ENCODE measurements around the gene RGS9BP.
"Not testable (repeated sequence)": the region's sequence is repeated elsewhere in the genome, so short reads cannot be mapped to it uniquely, and the experiment has no call there.

The RGS9BP gene

DNA sequence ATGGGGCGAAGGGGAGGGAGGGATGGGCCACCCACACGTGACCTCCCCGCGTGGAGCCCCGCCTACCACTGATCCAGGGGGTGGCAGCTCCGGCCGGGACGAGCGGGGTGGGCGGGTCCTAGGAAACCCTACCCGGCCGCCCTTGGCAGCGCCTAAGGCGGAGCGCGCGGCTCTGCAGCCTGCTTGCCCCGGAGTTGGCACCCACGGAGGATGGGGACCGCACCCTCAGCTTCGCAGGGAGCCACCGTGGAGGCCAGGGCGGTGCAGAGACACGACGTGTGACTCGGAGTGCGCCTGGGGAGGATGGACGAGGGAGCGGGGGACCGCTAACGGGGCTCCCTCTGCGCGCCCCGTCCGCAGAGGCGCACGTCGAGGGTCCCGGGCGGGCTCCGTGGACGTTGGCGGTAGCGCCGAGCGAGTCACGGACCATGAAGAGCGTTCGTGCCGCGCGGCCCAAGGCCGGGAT, at the start of gene RGS9BP:
Gene RGS9BP (plus strand): TSS at position 129 of the 466 bp plus-strand sequence. CDS start 416 bp downstream, outside the sequence.
- DNase-seq (ENCODE audit: low read depth) = no peak
- H3K4me3 ChIP-seq (ENCODE audit: low read depth, low read length) = peak within 1 kb of the TSS; percentile 73

DNA sequence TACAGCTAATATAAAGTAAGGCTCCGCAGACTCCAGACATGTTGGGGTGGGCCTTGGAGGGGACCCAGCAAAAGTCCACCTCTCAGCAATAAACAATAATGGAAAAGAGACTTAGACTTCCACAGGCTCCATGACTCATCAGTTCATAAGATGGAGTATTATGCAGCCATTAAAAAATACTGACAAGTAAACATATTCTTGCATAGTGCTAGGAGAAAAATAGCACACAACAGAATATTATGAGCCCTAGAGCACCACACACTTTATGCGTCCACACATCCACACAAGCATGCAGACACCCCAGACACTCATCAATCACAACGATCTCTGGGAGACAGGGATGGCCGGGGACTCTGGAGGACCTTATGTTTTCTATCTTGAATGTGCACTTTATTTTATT, 48.7 kb upstream of the RGS9BP start:
- no peak for DNase-seq (ENCODE audit: low read depth)
- no peak overlapping the region for H3K4me3 ChIP-seq (ENCODE audit: low read depth, low read length)

DNA sequence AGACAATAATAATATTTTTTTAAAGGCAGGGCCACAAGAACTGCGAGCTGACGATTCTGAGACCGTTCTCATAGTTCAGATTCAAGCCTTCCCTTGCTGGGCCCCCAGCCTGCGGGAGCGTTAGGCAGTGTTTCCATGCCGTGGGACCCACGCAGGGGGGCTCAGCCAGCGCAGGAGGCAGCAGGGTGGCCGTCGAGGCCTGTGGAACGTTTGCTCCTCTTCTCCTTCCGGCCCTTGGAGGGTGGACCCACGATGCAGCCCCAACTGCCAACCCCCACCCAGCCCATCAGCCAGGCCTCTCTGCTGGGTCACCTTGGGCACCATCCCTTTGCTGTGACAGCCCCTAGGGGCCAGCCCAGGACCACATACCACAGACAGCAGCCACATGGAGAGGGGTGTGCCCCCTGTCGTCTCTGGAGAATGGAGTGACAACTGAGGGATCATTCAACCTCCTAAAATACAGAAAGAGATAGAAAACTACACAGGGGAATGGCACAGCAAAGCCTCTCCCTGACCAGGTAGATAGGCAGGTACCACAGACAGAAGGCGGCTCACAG, 47.9 kb upstream of the RGS9BP start:
- DNase-seq (ENCODE audit: low read depth) = no peak
- no peak overlapping the region for H3K4me3 ChIP-seq (ENCODE audit: low read depth, low read length)

DNA sequence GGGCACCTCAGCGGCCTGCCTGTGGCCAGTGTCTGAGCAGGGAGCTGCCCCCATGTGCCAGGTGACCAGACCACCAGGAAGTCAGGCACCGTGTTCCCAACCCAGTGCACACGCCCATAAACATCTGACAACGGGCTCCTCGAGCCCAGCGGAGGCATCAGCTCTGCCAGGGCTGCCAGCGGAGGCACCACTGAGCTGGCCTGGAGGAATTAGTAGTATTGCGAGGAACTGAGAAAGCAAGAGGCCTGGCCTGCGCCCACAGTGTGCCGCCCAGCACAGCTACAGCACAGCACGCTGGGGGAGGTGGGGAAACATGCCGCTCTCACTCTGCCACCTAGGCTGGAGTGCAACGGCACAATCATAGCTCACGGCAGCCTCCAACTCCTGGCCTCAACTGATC, 45.3 kb upstream of the RGS9BP start:
- no peak for DNase-seq (ENCODE audit: low read depth)
- no peak overlapping the region for H3K4me3 ChIP-seq (ENCODE audit: low read depth, low read length)

GRCh38 chr19:32631381-32631780, 44.3 kb upstream of the RGS9BP start:
- H3K4me3 ChIP-seq (ENCODE audit: low read depth, low read length) = no peak overlapping the region
- no peak for DNase-seq (ENCODE audit: low read depth)

- no peak for DNase-seq (ENCODE audit: low read depth)
- no peak overlapping the region for H3K4me3 ChIP-seq (ENCODE audit: low read depth, low read length)
Observed at GRCh38 chr19:32637480-32637879, 38.2 kb upstream of the RGS9BP start.

DNA sequence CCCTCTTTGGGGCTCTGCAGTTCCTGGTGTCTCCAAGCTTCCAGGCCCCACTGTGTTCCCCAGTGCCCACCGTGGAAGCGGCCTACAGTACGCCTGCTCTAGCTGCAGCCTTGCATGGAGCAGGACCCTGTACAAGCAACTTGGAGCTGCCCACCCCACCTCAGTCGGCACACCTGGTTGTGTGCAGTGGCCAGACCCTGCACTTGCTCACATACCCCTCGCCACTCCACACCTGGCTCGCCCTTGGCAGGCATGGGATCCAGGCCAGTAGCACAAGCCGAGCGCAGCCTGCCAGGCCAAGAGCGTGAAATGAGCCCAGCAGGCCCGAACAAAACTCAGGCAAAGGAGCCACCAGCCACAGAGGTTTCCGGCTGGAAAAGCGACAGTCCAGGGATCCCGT, 37.0 kb upstream of the RGS9BP start:
- DNase-seq (ENCODE audit: low read depth) = no peak
- no peak overlapping the region for H3K4me3 ChIP-seq (ENCODE audit: low read depth, low read length)

DNA sequence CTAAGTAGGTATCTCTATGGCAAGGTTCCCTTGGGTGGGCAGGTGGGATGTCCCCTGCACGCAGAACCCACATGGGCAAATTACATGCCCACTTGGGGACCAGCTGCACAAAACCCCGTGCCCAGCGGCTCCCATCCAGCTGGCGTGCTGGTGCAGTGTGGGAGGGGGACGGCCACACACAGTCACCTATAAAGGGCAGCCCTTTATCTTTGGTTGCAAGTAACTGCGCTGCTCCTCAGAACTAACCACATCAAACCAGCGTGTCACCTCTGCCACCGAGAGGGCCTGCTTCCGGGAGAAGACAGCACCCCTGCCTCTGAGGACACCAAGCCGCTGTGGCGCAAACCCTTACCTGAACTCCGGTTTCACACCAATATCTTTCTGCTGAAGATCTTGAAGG, 32.9 kb upstream of the RGS9BP start:
- DNase-seq (ENCODE audit: low read depth) = no peak
- no peak overlapping the region for H3K4me3 ChIP-seq (ENCODE audit: low read depth, low read length)

DNA sequence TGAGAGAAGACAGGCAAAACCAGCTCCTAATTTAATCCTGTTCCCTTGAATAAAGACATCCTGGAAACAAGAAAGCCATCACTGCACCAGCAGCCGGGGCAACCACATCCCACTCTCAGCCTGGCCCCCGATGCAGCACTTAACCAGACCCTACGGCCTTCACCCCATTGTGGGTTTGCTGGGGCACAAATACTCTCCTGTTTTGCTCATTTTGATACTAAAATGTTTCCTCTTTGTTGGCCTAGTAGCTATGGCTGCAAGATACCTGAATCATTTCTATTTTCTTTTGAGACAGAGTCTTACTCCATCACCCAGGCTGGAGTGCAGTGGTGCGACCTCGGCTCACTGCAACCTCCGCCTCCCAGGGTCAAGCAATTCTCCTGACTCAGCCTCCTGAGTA, 29.1 kb upstream of the RGS9BP start:
- no peak for DNase-seq (ENCODE audit: low read depth)
- H3K4me3 ChIP-seq (ENCODE audit: low read depth, low read length) = no peak overlapping the region

DNA sequence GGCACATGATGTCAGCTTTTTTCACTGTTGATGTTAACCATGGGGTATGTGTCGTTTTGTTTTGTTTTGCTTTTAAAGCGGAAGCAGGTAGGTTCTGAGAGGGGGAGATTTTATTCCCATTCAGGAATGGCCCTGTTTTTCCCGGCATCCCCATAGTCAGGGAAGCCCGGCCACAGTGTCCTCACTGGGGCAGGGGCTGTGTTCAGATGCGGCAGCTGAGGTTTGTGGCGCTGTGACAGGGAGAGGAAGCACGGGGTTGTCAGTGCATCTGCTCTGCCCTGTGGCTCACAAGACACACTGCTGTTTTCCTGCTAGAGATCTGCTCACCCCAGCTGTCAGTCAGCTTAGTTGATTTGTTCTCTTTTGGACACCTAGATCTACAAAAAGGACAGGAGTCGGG, 28.3 kb upstream of the RGS9BP start:
- DNase-seq (ENCODE audit: low read depth) = no peak
- no peak overlapping the region for H3K4me3 ChIP-seq (ENCODE audit: low read depth, low read length)

DNA sequence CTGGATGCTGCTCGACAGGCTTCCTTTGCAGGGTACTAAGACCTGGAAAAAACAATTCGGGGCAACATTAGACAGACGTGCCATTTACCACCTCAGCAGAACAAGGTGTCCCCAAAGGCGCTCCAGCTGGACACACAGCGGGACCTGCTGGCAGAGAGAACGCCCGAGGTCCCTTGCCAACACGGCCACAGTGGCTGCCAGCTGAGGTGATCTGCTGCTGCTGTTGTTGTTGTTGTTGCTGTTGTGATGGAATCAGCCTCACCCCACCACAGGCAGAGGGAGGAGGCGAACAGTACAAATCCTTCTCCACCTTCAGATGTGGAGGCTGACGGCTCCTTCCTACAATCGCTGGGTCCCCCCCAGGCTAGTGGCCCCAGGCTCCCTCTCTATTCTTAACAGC, 25.9 kb upstream of the RGS9BP start:
- no peak for DNase-seq (ENCODE audit: low read depth)
- H3K4me3 ChIP-seq (ENCODE audit: low read depth, low read length) = no peak overlapping the region

- H3K4me3 ChIP-seq (ENCODE audit: low read depth, low read length) = no peak overlapping the region
- DNase-seq (ENCODE audit: low read depth) = no peak
Observed at GRCh38 chr19:32650671-32651070, 25.0 kb upstream of the RGS9BP start.

DNA sequence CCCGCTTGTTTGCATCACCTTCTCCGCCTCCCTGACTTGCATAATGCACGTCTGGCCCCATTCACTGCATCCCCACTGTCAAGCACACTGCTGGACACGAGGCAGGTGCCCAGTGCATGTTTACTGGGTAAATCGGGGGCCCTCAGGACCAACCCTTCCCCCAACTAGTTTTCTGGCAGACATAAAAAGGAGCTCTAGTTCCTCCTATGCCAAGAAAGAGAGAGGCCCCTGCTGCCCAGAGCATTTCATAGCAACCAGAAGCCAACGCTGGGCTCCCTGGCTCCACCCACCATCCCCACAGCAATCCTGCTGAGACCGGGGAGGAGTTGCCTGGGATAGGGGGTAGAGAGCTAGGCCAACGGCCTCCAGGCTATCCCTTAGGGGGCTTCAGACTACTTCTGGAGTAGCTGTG, 23.9 kb upstream of the RGS9BP start:
- no peak for DNase-seq (ENCODE audit: low read depth)
- no peak overlapping the region for H3K4me3 ChIP-seq (ENCODE audit: low read depth, low read length)

- H3K4me3 ChIP-seq (ENCODE audit: low read depth, low read length); DNase-seq (ENCODE audit: low read depth): not testable (repeated sequence)
Observed at GRCh38 chr19:32652331-32652730, 23.3 kb upstream of the RGS9BP start.

DNA sequence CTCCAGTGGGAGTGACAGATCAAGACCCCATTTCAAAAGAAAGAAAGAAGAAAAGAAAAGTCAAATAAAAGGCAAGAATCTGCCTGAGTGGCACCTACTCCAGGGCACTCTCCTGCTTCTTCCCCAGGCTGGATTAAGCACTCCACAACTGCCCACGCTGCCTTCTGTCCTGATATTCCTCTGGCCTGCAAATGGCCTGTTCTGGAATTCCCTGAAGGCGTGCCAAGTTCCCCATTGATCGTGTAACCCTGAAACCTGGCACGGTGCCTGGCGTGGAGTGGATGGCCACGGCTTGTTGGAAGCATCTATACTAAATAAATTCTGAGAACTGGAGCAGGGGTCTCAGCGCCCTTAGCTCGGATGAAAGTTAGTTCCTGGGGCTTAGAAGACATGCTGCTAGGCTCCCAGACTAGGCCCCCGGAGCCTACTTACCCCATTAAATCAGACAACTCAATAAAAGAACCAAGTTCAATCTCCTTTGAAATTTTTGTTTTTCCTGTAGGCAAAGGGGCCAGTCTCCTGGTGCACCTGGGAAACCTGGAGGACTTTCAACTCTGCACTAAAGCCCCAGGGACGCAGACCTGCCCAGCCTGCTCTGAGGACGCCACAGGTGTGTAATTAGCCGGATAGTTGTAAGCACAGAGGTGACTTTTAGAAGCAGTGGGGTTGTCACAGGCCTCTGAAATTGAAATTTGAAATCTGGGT, 22.6 kb upstream of the RGS9BP start:
- no peak for DNase-seq (ENCODE audit: low read depth)
- no peak overlapping the region for H3K4me3 ChIP-seq (ENCODE audit: low read depth, low read length)

GRCh38 chr19:32653599-32653915, 22.1 kb upstream of the RGS9BP start:
- DNase-seq (ENCODE audit: low read depth) = no peak
- no peak overlapping the region for H3K4me3 ChIP-seq (ENCODE audit: low read depth, low read length)

- DNase-seq (ENCODE audit: low read depth); H3K4me3 ChIP-seq (ENCODE audit: low read depth, low read length): not testable (repeated sequence)
Observed at GRCh38 chr19:32656379-32656778, 19.3 kb upstream of the RGS9BP start.

- H3K4me3 ChIP-seq (ENCODE audit: low read depth, low read length) = no peak overlapping the region
- no peak for DNase-seq (ENCODE audit: low read depth)
Observed at GRCh38 chr19:32658075-32658474, 17.6 kb upstream of the RGS9BP start.

- DNase-seq (ENCODE audit: low read depth) = no peak
- no peak overlapping the region for H3K4me3 ChIP-seq (ENCODE audit: low read depth, low read length)
Observed at GRCh38 chr19:32658527-32658926, 17.1 kb upstream of the RGS9BP start.

GRCh38 chr19:32661318-32661717, 14.3 kb upstream of the RGS9BP start:
- no peak for DNase-seq (ENCODE audit: low read depth)
- H3K4me3 ChIP-seq (ENCODE audit: low read depth, low read length) = no peak overlapping the region

GRCh38 chr19:32662186-32662585, 13.5 kb upstream of the RGS9BP start:
- DNase-seq (ENCODE audit: low read depth) = no peak
- no peak overlapping the region for H3K4me3 ChIP-seq (ENCODE audit: low read depth, low read length)
